ENCODE results near the gene SEMA5B.

SEMA5B gene

GRCh38 chr3:123024056-123024455, 3.5 kb downstream of the SEMA5B start:
- DNase-seq = no peak

GRCh38 chr3:123021996-123022510, 5.5 kb downstream of the SEMA5B start:
- DNase-seq = no peak

- DNase-seq = no peak
Observed at GRCh38 chr3:123021388-123021787, 6.2 kb downstream of the SEMA5B start.

- DNase-seq = no peak
Observed at GRCh38 chr3:123020709-123021108, 6.9 kb downstream of the SEMA5B start.

- no peak for DNase-seq
Observed at GRCh38 chr3:123019591-123019990, 8.0 kb downstream of the SEMA5B start.

- no peak for DNase-seq
Observed at GRCh38 chr3:123019161-123019560, 8.4 kb downstream of the SEMA5B start.

GRCh38 chr3:123018683-123019082, 8.9 kb downstream of the SEMA5B start:
- DNase-seq = no peak

- no peak for DNase-seq
Observed at GRCh38 chr3:123015596-123015995, 12.0 kb downstream of the SEMA5B start.

- no peak for DNase-seq
Observed at GRCh38 chr3:123013876-123014275, 13.7 kb downstream of the SEMA5B start.

- no peak for DNase-seq
Observed at GRCh38 chr3:123012652-123013051, 14.9 kb downstream of the SEMA5B start.

GRCh38 chr3:123011447-123011846, 16.1 kb downstream of the SEMA5B start:
- no peak for DNase-seq

- no peak for DNase-seq
Observed at GRCh38 chr3:123008840-123009239, 18.7 kb downstream of the SEMA5B start.

- no peak for DNase-seq
Observed at GRCh38 chr3:123006609-123007008, 21.0 kb downstream of the SEMA5B start.

GRCh38 chr3:123005291-123005690, 22.3 kb downstream of the SEMA5B start:
- DNase-seq = no peak

GRCh38 chr3:123004201-123004918, 23.2 kb downstream of the SEMA5B start:
- no peak for DNase-seq

GRCh38 chr3:123002749-123003497, 24.6 kb downstream of the SEMA5B start:
- no peak for DNase-seq

- no peak for DNase-seq
Observed at GRCh38 chr3:123002100-123002748, 25.3 kb downstream of the SEMA5B start.

- no peak for DNase-seq
Observed at GRCh38 chr3:122998856-122999255, 28.7 kb downstream of the SEMA5B start.

GRCh38 chr3:122998206-122998605, 29.4 kb downstream of the SEMA5B start:
- DNase-seq = no peak

- DNase-seq = no peak
Observed at GRCh38 chr3:122996038-122996580, 31.5 kb downstream of the SEMA5B start.

GRCh38 chr3:122994954-122995353, 32.6 kb downstream of the SEMA5B start:
- no peak for DNase-seq

- DNase-seq = no peak
Observed at GRCh38 chr3:122993124-122993978, 34.2 kb downstream of the SEMA5B start.
